K562 (cell line): Measurements from ENCODE around the gene URI1. TPM values are rescaled to one million over a fixed set of nuclear protein-coding genes. Genes with fewer than 3 reads are reported as not detected.

Source experiments
- BACH1 ChIP-seq: fragments of 200-800 bp; sonication (Bioruptor generic); IDR thresholded peaks from 2 replicates; pipeline ENCODE4 v1.6.1; 2016; ENCODE audit warnings: missing genetic modification characterization, missing compliant biosample characterization
- BDP1 ChIP-seq: IDR thresholded peaks from 3 replicates; pipeline ENCODE4 v1.6.1; 2011; ENCODE audit not compliant: insufficient read length, insufficient read depth
- CBX3 ChIP-seq, 2 experiments: IDR thresholded peaks; 1 replicate in 1 of 2; 2 replicates in 1 of 2; pipeline ENCODE4 v1.6.1; 2012; ENCODE audit warnings: inconsistent platforms in 2 of 2, low read length in 2 of 2, borderline replicate concordance in 1 of 2, control low read depth in 1 of 2
- DMBX1 ChIP-seq: fragments of 250-450 bp; sonication (Bioruptor Pico); IDR thresholded peaks from 2 replicates; pipeline ENCODE4 v1.8.0; 2022; ENCODE audit warnings: inconsistent platforms, mild to moderate bottlenecking, moderate library complexity, borderline replicate concordance
- DPF2 ChIP-seq: fragments of 450-650 bp; IDR thresholded peaks from 2 replicates; pipeline ENCODE4 v1.6.1; 2016
- EHMT2 ChIP-seq: fragments of 450-650 bp; IDR thresholded peaks from 2 replicates; pipeline ENCODE4 v1.6.1; 2018; ENCODE audit warnings: antibody characterized with exemption
- ETV5 ChIP-seq: sonication (generic); formaldehyde crosslinking; IDR thresholded peaks from 2 replicates; pipeline ENCODE4 v1.4.0; 2020; ENCODE audit warnings: low read depth, mild to moderate bottlenecking, missing genetic modification reagents
- FOSL1 ChIP-seq: fragments of 200-800 bp; sonication (Bioruptor generic); conservative IDR thresholded peaks from 2 replicates; pipeline ENCODE4 v1.6.1; 2016; ENCODE audit warnings: missing genetic modification characterization, missing compliant biosample characterization
- NBN ChIP-seq: fragments of 450-650 bp; IDR thresholded peaks from 2 replicates; pipeline ENCODE4 v1.6.1; 2016; ENCODE audit warnings: low read depth, mild to moderate bottlenecking
- SMAD1 ChIP-seq: fragments of 150-350 bp; IDR thresholded peaks from 2 replicates; pipeline ENCODE4 v1.6.1; 2014; ENCODE audit warnings: low read length, low read depth; ENCODE audit not compliant: partially characterized antibody
- SMARCE1 ChIP-seq: fragments of 450-650 bp; IDR thresholded peaks from 2 replicates; pipeline ENCODE4 v1.7.1; 2016; ENCODE audit warnings: mild to moderate bottlenecking
- TOE1 ChIP-seq, 2 experiments: fragments of 450-650 bp in 1 of 2; sonication (generic) in 1 of 2; formaldehyde crosslinking in 1 of 2; IDR thresholded peaks; 2 replicates each; pipeline versions ENCODE4 v1.7.1 to v1.8.0; 2016 to 2022; ENCODE audit warnings: borderline replicate concordance in 2 of 2, mild to moderate bottlenecking in 2 of 2, antibody characterized with exemption in 1 of 2, inconsistent platforms in 1 of 2, low read depth in 1 of 2, missing genetic modification reagents in 1 of 2, moderate library complexity in 1 of 2
- ZNF431 ChIP-seq: sonication (generic); formaldehyde crosslinking; IDR thresholded peaks from 2 replicates; pipeline ENCODE4 v1.8.0; 2022; ENCODE audit warnings: mild to moderate bottlenecking, missing genetic modification reagents
- polyA plus RNA-seq, 8 experiments: library from polyadenylated mRNA; depleted of rRNA in 4 of 8; stranded (reverse) in 5 of 8; unstranded in 3 of 8; fragments of >200 nt; fragmentation: Nextera tagmentation in 2 of 8; fragmentation: Illumina TruSeq in 1 of 8; extraction: Ambion mirVana in 2 of 8; extraction: Trizol in 1 of 8; gene quantifications; 2 replicates each; pipeline versions ENCODE4 v1.2.1 to v1.2.3, GENCODE V29; 2011 to 2014; ENCODE audit warnings: inconsistent platforms in 1 of 8, missing spikeins in 1 of 8
- total RNA-seq, 7 experiments: library from RNA; depleted of rRNA in 6 of 7; stranded (reverse); fragments of >200 nt in 6 of 7; fragmentation: Illumina TruSeq in 2 of 7; extraction: Trizol in 2 of 7; gene quantifications; 2 replicates each; pipeline versions ENCODE4 v1.2.1 to v1.2.3, GENCODE V29; 2011 to 2021; ENCODE audit warnings: low replicate concordance in 1 of 7

URI1 gene
- total and polyA plus RNA-seq, 9 of the 15 experiments (the other 6 are each of a cell fraction or from before 2014, with no cell fraction given): 16.9 to 87.4 (median 63.9) TPM

DNA sequence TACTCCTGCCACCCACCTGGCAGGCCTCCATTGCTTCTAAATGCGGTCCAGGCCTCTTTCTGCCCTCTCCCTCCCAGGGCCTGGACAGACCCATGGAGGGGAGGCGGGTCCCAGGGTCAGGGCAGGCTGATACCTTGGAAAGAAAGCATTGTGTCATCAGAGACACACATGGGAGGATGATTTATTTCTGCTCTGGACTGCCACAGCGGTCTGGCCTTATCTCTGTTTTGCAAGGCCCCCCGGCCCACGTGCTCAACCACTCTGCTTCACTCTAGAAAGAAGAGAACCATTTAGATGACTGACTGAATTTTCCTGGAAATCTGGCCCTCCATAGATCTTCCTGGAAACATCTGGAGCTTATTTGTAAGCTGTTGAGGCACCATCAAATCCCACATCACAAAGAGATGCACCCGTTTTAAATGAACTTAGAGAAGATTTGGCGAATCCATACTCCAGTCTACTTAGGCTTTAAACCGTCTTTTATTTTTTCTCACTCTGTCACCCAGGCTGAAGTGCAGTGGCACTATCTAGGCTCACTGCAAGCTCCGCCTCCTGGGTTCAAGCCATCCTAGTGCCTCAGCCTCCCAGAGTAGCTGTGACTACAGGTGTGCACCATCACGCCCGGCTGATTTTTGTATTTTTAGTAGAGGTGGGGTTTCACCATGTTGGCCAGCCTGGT lies 48.3 kb upstream of the URI1 start (continued):
- TF ChIP-seq TOE1 (IDR thresholded peaks at IDR 0.05; ENCODE audit: borderline replicate concordance): peak; percentile 43; the same call in 1 of the 2 replicates
- TF ChIP-seq TOE1 (CRISPR knock-in tag; IDR thresholded peaks at IDR 0.05; ENCODE audit: borderline replicate concordance, low read depth): no peak
- TF ChIP-seq DPF2: peak; percentile 97
- TF ChIP-seq EHMT2: no peak
- peak; percentile 98 for TF ChIP-seq SMARCE1
- 0 out of 2 replicates have a peak, but pooled peaks have one; percentile 37 for TF ChIP-seq ETV5 (CRISPR knock-in tag)
- peak; percentile 84 for TF ChIP-seq SMAD1
- TF ChIP-seq BACH1 (tag): peak; percentile 39; the same call in 1 of the 2 replicates
- peak; percentile 81 for TF ChIP-seq FOSL1
- TF ChIP-seq DMBX1 (CRISPR knock-in tag): peak; percentile 89
- TF ChIP-seq BDP1: no peak
- TF ChIP-seq CBX3 (IDR thresholded peaks at IDR 0.05; ENCODE audit: borderline replicate concordance in 1 of 2, low read length in 2 of 2): peak in 1 of 2 experiments; percentile 37; a peak in 1 of 3 replicates
- TF ChIP-seq NBN: peak; percentile 94
- TF ChIP-seq ZNF431: no peak
